Measurements from ENCODE around the gene NOTCH1.

- TF ChIP-seq POLR2AphosphoS5 (IDR thresholded peaks at IDR 0.05) (no peak), SMC3 (conservative IDR thresholded peaks at IDR 0.05; ENCODE audit: poor library complexity) (no peak), CTCF (IDR thresholded peaks at IDR 0.05; ENCODE audit: poor library complexity, severe bottlenecking) (no peak), RAD21 (conservative IDR thresholded peaks at IDR 0.05) (no peak)
These were observed 20.1 kb upstream of the NOTCH1 start for GRCh38 chr9:136565715-136566552.
